ENCODE data around the gene CORO6. TPM values are rescaled to one million over a fixed set of nuclear protein-coding genes. Genes with fewer than 3 reads are reported as not detected.

Gene CORO6
- total RNA-seq, 3 donors from 2014 or later, result 1.2 to 21.3 (median 2.5) TPM

DNA sequence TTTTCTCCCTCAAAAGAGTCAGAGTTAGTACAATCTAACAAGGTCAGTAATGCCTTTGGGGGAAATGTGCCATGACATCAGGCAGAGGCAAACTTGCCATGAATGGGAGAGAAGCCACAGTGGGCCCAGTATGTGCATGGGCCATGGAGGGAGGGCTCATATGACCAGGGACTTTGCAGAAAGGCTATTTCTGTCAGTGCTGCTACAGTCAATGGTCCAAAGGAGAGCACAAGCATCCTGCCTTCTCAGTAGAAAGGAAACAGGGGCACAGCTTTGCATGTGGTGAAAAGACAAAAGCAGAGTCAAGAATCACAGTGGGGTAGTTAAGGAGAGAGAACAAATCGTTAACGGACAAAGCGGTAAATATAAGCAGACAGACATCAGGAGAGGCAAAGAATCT is 11.2 kb upstream of the CORO6 start:
- intact Hi-C loops (cut with DNase I, micrococcal nuclease), result loop anchor here in 1 of 2 donors (10.0 kb wide), 1 partner anchor 141 kb away; no protein-coding TSS in a partner anchor
- Histone ChIP-seq H3K36me3 (ENCODE audit: low read depth) (peaks cover 4% of the 10 kb centered on the region), H3K9me3 (no peaks in the 10 kb centered on the region), H3K4me3 (no peak overlapping the region), H3K4me1 (ENCODE audit: low read depth) (no peaks in the 10 kb centered on the region)
- DNase-seq (no peak), ATAC-seq (no peak)
- no peak for TF ChIP-seq CTCF (IDR thresholded peaks at IDR 0.05)

DNA sequence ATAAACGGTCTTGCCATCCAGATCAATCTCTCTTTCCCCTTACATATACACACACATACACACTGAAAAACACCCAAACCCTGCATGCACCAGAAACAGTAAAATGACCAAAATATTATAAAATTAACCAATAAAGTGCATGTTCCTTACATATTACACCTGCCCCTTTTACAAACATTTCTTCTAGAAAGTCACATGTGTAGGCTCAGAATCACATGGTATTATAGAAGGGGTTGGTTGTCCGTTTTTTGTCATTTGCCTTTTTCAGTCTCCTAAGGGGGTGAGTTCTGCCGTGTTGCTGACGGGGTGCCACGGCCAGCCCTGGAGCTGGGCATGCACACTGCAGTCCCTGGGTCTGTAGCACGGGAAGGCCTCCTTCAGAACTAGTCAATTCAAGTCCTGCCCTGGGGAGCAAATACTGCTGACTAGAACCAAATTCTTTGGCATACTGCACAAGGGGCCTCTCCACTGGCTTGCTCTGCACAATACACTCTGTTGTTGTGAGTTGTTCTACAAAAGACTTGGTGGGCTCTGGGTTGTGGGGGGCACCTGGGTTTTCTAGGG is 8.0 kb upstream of the CORO6 start:
- TF ChIP-seq CTCF (IDR thresholded peaks at IDR 0.05), result no peak
- DNase-seq, result no peak
- Histone ChIP-seq H3K9me3 (no peaks in the 10 kb centered on the region), H3K36me3 (ENCODE audit: low read depth) (peaks cover 4% of the 10 kb centered on the region), H3K4me3 (no peak overlapping the region), H3K4me1 (ENCODE audit: low read depth) (no peaks in the 10 kb centered on the region)
- no peak for ATAC-seq
- intact Hi-C loops (cut with DNase I, micrococcal nuclease), result loop anchor here in 1 of 2 donors (10.0 kb wide), 1 partner anchor 144 kb away; no protein-coding TSS in a partner anchor

DNA sequence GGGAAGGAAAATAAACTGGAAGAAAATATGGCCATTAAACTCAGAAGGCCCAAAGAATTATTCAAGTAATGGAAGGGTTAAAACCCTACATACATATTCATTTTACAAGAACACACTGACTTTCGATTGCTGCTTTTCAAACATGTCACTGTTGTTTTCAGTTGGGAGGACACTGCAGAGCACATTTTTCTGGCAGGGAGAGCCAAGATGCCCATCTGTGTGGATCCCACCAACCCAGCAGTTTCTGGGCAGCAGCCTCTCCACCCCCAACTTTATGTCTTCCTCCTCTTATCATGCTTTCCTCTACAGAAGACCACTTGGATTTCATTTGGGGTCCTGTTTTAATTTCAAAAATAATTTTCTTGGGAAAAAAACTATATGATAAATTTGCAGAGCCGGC is 7.1 kb upstream of the CORO6 start:
- Histone ChIP-seq H3K9me3 (no peaks in the 10 kb centered on the region), H3K4me1 (ENCODE audit: low read depth) (no peaks in the 10 kb centered on the region), H3K36me3 (ENCODE audit: low read depth) (peaks cover 4% of the 10 kb centered on the region), H3K4me3 (no peak overlapping the region)
- intact Hi-C loops (cut with DNase I, micrococcal nuclease), result loop anchor here in 1 of 2 donors (10.0 kb wide), 1 partner anchor 145 kb away; no protein-coding TSS in a partner anchor
- DNase-seq (no peak), ATAC-seq (no peak)
- TF ChIP-seq CTCF (IDR thresholded peaks at IDR 0.05), result no peak

DNA sequence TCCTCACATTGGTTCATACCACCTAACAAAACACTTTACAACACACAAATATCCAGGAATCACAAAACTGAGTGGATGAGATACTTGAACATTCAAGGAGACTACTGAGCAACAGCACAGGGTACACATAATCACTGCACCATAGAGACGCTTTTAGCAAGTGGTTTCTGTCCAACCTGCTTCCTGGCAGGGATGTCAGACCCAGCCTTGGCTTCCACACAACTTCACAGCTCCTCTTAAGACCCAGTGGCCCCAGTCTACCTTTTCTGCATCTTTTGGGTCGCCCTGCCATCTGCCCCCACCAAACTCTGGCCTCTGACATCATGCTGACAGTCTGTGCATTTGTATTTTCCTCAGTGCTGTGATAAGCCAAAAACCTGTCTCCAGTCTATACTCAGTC is 5.9 kb upstream of the CORO6 start:
- TF ChIP-seq CTCF (IDR thresholded peaks at IDR 0.05), result no peak
- Histone ChIP-seq H3K9me3 (no peaks in the 10 kb centered on the region), H3K4me1 (ENCODE audit: low read depth) (no peaks in the 10 kb centered on the region), H3K4me3 (no peak overlapping the region), H3K36me3 (ENCODE audit: low read depth) (peaks cover 4% of the 10 kb centered on the region)
- DNase-seq (no peak), ATAC-seq (no peak)
- intact Hi-C loops (cut with DNase I, micrococcal nuclease), result no loop called here

- DNase-seq (no peak), ATAC-seq (no peak)
- intact Hi-C loops (cut with DNase I, micrococcal nuclease), result no loop called here
- Histone ChIP-seq H3K36me3 (ENCODE audit: low read depth) (peaks cover 4% of the 10 kb centered on the region), H3K4me1 (ENCODE audit: low read depth) (peaks cover 2% of the 10 kb centered on the region), H3K9me3 (no peaks in the 10 kb centered on the region), H3K4me3 (no peak overlapping the region)
- TF ChIP-seq CTCF (IDR thresholded peaks at IDR 0.05), result no peak
These were observed 5.2 kb upstream of the CORO6 start for GRCh38 chr17:29627951-29628350.

All from mucosa of descending colon (tissue), 3 donors.